DLD1 (cell line): ENCODE results near the gene OSBPL6.
"Not testable (repeated sequence)": the region's sequence is repeated elsewhere in the genome, so short reads cannot be mapped to it uniquely, and the experiment has no call there.

Source experiments
- in situ Hi-C: cut with HindIII; loops from 2 replicates; pipeline ENCODE4 v1.10.0; 2017; ENCODE audit warnings: low sequenced_read_pairs

The OSBPL6 gene

DNA sequence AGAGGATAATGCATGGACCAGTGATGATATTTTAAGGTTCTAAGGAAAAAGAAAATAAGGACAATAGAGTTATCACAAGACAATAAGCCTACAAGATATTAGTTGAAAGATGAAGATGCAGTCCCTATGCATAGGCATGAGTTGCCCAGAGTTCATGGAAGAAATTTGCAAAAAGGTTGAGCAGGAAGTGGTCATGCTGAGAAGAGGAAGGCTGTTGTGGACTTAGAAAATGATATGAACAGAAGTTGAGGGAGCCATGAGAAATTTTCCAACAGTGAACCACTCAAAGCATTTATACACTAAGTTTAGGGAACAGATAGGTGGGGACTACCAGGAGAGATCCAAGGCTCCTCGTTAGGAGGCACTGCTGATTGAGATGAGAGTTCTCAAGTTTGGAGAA lies 3.5 kb downstream of the OSBPL6 start:
- in situ Hi-C loops: no loop called here

DNA sequence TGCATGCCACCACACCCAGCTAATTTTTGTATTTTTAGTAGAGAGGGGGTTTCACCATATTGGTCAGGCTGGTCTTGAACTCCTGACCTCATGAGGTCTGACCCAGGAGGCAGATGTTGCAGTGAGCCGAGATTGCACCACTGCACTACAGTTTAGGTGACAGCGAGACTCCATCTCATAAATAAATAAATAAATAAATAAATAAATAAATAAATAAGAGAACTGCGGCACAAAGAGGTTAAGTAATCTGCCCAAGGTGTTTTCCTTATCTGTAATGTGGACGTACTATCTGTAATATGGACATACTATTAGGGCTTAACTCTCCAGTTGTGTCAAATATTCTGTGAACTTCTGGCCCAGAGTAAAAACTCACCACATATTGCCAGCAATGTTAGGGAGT lies 4.1 kb downstream of the OSBPL6 start:
- in situ Hi-C loops: not testable (repeated sequence)

- in situ Hi-C loops: no loop called here
Observed at GRCh38 chr2:178199334-178199733, 5.0 kb downstream of the OSBPL6 start.

DNA sequence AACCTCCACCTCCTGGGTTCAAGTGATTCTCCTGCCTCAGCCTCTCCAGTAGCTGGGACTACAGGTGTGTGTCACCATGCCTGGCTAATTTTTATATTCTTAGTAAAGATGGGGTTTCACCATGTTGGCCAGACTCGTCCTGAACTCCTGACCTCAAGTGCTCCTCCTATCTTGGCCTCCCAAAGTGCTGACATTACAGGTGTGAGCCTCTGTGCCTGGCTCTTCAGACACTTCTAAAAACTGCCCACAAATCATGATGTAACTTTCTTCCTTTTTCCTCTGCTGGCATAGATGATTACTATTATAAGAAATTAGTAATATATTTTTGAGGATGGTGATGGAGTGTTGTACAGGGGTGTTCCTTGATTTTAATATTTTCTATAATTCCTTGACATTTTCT lies 6.0 kb downstream of the OSBPL6 start:
- in situ Hi-C loops: no loop called here

DNA sequence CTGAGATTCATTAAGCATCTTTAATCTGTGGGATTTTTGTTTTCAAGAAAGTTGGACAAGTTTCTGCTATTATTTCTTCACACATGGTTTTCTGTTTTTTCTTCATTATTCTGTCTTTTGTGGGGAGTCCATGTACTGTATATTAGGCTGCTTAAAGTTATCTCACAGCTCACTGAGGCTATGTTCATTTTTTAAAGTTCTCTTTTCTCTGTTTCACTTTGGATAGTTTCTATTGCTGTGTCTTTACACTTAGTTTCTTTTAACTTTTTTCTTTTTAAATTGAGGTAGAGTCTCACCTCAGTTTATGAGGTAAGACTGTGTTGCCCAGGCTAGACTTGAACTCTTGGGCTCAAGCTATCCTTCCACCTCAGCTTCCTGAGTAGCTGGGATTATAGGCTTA lies 8.6 kb downstream of the OSBPL6 start:
- in situ Hi-C loops: no loop called here

DNA sequence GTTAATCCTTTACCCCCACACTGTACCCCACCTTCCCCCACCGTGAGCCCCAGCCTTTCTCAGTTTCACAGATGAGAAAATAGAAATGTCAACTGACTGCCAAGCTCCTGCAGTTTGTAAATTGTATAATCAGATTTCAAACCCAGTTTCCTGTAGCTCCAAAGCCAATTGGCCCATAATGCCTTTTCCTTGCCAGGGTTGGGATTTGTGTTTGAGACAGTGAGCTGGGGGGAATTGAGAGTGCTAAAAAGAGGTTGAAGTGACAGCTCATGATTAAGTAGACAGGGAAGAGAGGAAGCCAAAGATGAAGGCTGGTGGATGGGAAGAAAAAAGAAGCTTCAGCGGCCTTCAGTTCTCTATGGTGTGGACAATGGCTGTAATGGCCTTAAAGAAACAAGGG lies 10.7 kb downstream of the OSBPL6 start:
- in situ Hi-C loops: no loop called here

GRCh38 chr2:178205853-178206521 lies 11.7 kb downstream of the OSBPL6 start:
- in situ Hi-C loops: no loop called here

DNA sequence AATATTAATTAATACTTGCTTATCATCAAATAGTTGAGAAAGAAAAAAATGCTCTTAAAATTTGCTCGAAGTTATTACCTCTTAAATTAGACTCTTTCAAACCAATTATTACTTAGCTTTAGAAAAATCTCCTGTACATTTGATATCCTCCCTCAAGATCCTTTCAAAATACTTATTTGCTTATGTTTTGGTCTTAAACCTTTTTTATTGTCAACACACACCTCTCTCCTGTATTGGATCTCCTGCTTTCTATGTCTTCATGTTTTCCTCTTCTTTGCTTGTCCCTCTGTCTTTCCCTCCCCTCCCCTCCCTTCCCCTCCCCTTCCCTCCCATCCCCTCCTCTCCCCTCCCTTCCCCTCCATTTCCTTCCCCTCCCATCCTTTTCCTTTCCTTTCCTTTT lies 14.0 kb downstream of the OSBPL6 start:
- in situ Hi-C loops: no loop called here

- in situ Hi-C loops: no loop called here
Observed at GRCh38 chr2:178208817-178209216, 14.5 kb downstream of the OSBPL6 start.

DNA sequence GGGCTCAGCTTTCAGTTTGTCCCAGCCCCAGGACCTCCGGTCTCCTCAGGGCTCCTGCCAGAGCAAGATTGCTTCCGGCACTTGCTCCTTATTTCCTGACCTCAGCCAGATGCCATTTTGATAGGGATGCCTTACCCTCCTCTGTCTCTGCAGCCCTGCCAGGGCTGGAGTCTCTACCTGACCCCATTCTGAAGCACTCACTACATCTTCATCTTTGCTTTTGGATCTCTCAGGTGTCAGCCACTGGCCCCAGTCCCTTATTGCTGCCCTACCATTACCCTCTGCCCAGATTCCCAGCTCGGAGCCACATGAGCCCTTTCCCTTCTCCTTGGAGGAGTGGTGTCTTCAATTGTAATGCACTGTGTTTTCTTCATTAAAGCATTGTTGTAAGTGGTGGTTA lies 17.1 kb downstream of the OSBPL6 start:
- in situ Hi-C loops: no loop called here

- in situ Hi-C loops: no loop called here
Observed at GRCh38 chr2:178211943-178212342, 17.6 kb downstream of the OSBPL6 start.

DNA sequence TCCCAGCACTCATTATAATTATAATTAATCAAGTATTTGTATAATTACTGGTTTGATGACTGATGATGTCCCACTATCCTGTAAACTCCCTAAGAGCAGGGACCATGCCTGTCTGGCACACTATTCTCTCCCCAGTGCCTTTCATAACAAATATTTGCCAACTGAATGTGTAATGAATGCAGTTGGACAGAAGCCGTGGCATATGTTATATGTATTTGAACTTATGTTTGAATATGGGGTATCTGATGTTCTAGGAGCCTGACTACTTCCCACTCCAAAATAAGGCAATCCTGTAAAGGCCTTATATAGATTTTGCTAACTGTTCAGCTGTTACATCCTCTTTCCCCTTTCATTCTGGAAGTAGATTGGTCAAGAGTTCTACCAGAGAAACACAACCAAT lies 19.7 kb downstream of the OSBPL6 start:
- in situ Hi-C loops: no loop called here

DNA sequence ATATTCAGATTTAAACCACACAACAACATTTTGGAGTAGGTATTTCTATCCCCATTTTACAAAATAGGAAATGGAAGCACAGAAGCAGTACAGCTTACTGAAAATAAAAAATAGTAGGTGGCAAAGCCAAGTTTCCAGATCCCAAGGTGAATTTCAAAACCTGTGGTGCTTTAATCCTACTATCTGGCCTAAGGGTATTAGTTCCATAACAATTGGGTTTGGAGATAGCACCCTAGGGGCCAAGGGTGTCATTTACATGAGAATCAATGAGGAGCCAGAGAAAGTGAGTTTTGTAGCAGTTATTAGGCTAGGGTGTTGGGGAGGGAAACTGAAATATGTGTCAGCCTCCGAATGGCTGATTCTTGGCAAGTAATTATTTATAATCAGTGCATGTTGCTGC lies 24.9 kb downstream of the OSBPL6 start:
- in situ Hi-C loops: no loop called here

DNA sequence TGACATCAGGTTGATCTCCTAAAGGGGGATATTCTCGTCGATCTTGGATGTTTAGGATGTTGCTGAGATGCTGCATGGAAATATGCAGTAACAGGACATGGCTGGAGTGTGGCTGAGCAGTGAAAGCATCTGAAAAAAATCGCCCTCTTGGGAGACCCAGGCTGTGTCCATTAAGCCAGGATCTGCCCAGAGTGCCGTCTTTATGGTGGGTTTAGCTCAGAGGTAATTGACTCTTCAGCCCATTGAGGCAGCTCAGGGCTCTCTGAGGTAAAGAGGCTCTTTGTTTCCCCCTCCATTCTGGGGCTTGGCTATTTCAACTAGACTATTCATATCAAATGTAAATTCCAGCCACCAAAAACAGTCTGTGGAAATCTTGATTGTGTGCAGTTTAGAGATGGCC lies 26.5 kb downstream of the OSBPL6 start:
- in situ Hi-C loops: no loop called here

- in situ Hi-C loops: no loop called here
Observed at GRCh38 chr2:178221556-178221955, 27.2 kb downstream of the OSBPL6 start.

DNA sequence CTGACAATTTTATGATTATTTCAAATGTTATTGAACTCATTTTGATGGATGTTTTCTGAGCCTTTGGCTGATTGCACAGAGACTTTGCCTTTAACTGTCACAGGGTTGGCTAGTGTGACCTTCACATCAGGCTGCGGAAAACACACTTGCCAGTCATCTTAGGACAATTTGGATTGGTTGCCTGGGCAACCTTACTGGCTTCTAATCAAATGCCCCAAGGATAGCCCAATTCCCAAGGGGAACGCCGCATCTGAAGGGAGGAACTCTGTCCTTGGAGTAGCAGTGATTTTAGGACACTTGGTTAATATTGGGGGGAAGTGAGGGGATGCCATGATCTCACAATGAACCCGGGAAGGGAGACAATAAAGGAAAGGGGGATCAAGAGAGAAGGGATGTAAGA lies 29.5 kb downstream of the OSBPL6 start:
- in situ Hi-C loops: no loop called here

DNA sequence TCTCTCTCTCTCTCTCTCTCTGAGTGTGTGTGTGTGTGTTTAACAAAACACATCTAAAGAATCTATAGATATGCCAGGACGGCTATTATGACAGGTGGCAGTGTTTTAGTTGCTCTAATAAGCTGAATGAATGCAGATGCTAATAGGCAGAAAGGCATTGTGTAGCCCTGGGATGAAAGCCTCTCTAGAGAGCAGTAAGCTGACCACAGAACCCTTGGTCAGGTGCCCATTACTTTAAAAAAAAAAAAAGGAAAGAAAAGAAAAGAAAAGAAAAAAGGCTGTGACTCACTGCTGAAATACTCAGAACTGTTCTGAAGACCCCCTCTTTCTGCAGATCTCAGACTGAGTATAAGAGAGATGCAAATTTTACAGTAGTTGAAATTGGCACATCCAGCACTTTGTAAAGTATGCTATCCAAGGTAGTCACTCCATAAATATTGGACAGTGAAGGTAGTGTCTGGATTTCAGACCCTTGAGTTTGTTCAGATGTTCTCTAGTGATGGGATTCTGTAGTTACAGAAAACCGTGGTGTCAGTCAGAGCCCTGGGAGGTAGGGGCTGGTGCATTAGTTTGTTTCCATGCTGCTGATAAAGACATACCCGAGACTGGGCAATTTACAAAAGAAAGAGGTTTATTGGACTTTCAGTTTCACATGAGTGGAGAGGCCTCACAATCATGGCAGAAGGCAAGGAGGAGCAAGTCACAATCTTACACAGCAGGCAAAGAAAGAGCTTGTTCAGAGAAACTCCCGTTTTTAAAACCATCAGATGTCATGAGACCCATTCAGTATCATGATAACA lies 30.9 kb downstream of the OSBPL6 start:
- in situ Hi-C loops: no loop called here

GRCh38 chr2:178227187-178227586 lies 32.9 kb downstream of the OSBPL6 start:
- in situ Hi-C loops: no loop called here

DNA sequence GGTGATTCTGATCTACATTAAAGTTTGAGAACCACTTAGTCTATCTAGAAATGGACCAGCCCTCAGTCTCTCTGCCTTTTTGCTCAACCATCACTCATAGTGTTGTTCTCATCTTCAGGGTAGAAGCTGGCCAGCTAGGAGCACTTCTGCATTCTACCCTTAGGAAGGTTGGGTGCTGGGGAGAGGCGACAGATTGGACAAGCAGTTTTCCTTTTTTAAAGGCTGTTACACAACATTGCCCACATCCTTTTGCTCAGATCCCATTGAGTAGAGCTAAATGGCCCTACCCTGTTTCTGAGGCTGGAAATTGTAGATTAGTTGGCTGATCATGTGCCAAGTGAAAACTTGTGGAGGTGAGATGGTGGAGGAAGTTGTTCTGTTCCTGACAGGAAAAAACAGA lies 35.6 kb downstream of the OSBPL6 start:
- in situ Hi-C loops: no loop called here

- in situ Hi-C loops: no loop called here
Observed at GRCh38 chr2:178230396-178230795, 36.1 kb downstream of the OSBPL6 start.

DNA sequence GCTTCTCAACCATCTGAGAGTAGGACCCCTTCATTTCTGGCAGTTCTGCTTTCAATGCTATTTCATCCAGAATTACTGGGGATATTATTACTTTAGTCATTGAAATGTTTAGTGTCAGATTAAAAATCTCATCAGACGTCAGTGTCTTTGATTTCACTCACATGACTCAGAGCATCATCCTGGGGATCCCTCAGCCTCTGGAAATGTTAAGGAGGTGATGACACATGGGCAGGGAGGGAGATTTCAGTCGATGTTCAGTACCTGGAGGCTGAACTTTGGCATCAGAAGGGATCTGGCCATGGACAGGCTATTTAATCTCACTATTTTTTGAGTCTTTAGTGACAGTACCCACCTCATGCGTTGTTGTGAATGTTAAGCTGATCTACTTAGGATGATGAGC lies 39.1 kb downstream of the OSBPL6 start:
- in situ Hi-C loops: no loop called here

GRCh38 chr2:178234648-178235047 lies 40.3 kb downstream of the OSBPL6 start:
- in situ Hi-C loops: no loop called here
